B cell (primary cell): ENCODE measurements around the gene OCLN. TPM values are rescaled to one million over a fixed set of nuclear protein-coding genes. Genes with fewer than 3 reads are reported as not detected.

Source experiments
- ATAC-seq: fragments of 200-7000 bp; cut with Tn5 transposase; one replicate; pipeline ENCODE4 v1.10.0; 2021; ENCODE audit warnings: low read depth, mild to moderate bottlenecking, moderate number of reproducible peaks, moderate library complexity
- CTCF ChIA-PET: fragments of 350-600 bp; sonication (Branson Sonifier 250); formaldehyde crosslinking; loops from one replicate; lab custom pipeline; 2021; ENCODE audit warnings: antibody characterized with exemption, inconsistent platforms; lab: Charles Lee
- POLR2A ChIA-PET: fragments of 350-600 bp; sonication (Branson Sonifier 250); formaldehyde crosslinking; loops from one replicate; lab custom pipeline; 2021; ENCODE audit warnings: antibody characterized with exemption; lab: Charles Lee
- DNase-seq: peaks from one replicate; pipeline ENCODE4 v3.0.0; 2013
- H2AFZ ChIP-seq: 2 replicates; pipeline ENCODE4 v1.6.1; 2012; ENCODE audit warnings: mild to moderate bottlenecking, low read depth, low read length; ENCODE audit not compliant: insufficient read depth, poor library complexity, severe bottlenecking
- H3K27ac ChIP-seq, 2 donors: 1 replicate in 1 of 2; 2 replicates in 1 of 2; pipeline ENCODE4 v1.5.1; 2012 to 2013; ENCODE audit warnings: low read length in 2 of 2, mild to moderate bottlenecking in 2 of 2, moderate library complexity in 1 of 2
- H3K27me3 ChIP-seq, 4 experiments: fragments of 200-600 bp in 1 of 4; sonication (generic) in 1 of 4; replicated peaks in 1 of 4; 1 replicate in 2 of 4; 2 replicates in 2 of 4; pipeline versions ENCODE4 v1.6.1 to v1.7.0; 2013 to 2016; ENCODE audit warnings: low read length in 3 of 4, mild to moderate bottlenecking in 2 of 4, mixed read lengths in 1 of 4, moderate library complexity in 1 of 4; ENCODE audit not compliant: insufficient read depth in 4 of 4, control insufficient read depth in 3 of 4; ENCODE audit errors: control extremely low read depth in 1 of 4
- H3K36me3 ChIP-seq, 2 experiments: replicated peaks in 1 of 2; 1 replicate in 1 of 2; 2 replicates in 1 of 2; pipeline versions ENCODE4 v1.6.1 to v1.7.1; 2013; ENCODE audit warnings: low read length in 1 of 2; ENCODE audit not compliant: insufficient read depth in 2 of 2, control insufficient read depth in 1 of 2; ENCODE audit errors: control extremely low read depth in 1 of 2, extremely low read depth in 1 of 2
- H3K4me1 ChIP-seq, 2 donors: fragments of 200-600 bp in 1 of 2; sonication (generic) in 1 of 2; 1 replicate in 1 of 2; 2 replicates in 1 of 2; pipeline versions ENCODE4 v1.5.1 to v1.6.1; 2013 to 2017; ENCODE audit warnings: low read length in 2 of 2; ENCODE audit not compliant: control insufficient read depth in 2 of 2, insufficient read depth in 2 of 2
- H3K4me2 ChIP-seq: replicated peaks from 2 replicates; pipeline ENCODE3; 2012; ENCODE audit warnings: mild to moderate bottlenecking, low read depth, low read length; ENCODE audit not compliant: poor library complexity, severe bottlenecking
- H3K4me3 ChIP-seq, 5 experiments: fragments of 200-600 bp in 1 of 5; sonication (generic) in 1 of 5; 1 replicate in 3 of 5; 2 replicates in 2 of 5; pipeline versions ENCODE4 v1.5.1 to v1.7.0; 2011 to 2016; ENCODE audit warnings: low read length in 4 of 5, mild to moderate bottlenecking in 4 of 5, low read depth in 2 of 5, control low read depth in 1 of 5, moderate library complexity in 1 of 5; ENCODE audit not compliant: insufficient read depth in 1 of 5; ENCODE audit errors: control extremely low read depth in 1 of 5, extremely low read depth in 1 of 5
- H3K79me2 ChIP-seq: fragments of 200-600 bp; sonication (generic); one replicate; pipeline ENCODE4 v1.6.0; 2016; ENCODE audit warnings: low read length; ENCODE audit not compliant: control insufficient read depth, insufficient read depth
- H3K9ac ChIP-seq: fragments of 200-600 bp; sonication (generic); 2 replicates; pipeline ENCODE4 v1.6.1; 2017; ENCODE audit warnings: mild to moderate bottlenecking, low read length, moderate library complexity
- H3K9me3 ChIP-seq, 3 donors: one replicate each; pipeline versions ENCODE4 v1.6.1 to v1.7.1; 2013; ENCODE audit warnings: low read length in 2 of 3; ENCODE audit not compliant: control insufficient read depth in 2 of 3, insufficient read depth in 1 of 3; ENCODE audit errors: control extremely low read depth in 1 of 3
- H4K20me1 ChIP-seq: 2 replicates; pipeline ENCODE4 v1.6.0; 2012; ENCODE audit warnings: mild to moderate bottlenecking, low read length; ENCODE audit not compliant: insufficient read depth, control insufficient read depth, poor library complexity, severe bottlenecking
- H3K27ac Mint-ChIP-seq: one replicate; pipeline ENCODE4 v1.8.0; 2021; ENCODE audit warnings: mixed read lengths
- H3K27me3 Mint-ChIP-seq: one replicate; pipeline ENCODE4 v1.8.0; 2021; ENCODE audit warnings: mixed read lengths
- H3K4me1 Mint-ChIP-seq: one replicate; pipeline ENCODE4 v1.8.0; 2021; ENCODE audit warnings: mixed read lengths
- H3K4me3 Mint-ChIP-seq: one replicate; pipeline ENCODE4 v1.8.0; 2021; ENCODE audit warnings: mixed read lengths
- H3K9me3 Mint-ChIP-seq: one replicate; pipeline ENCODE4 v1.8.0; 2022; ENCODE audit warnings: mixed read lengths; ENCODE audit not compliant: insufficient read depth
- CTCF ChIP-seq: fragments of 200-600 bp; IDR thresholded peaks from one replicate; pipeline ENCODE4 v1.8.0; 2022; ENCODE audit warnings: antibody characterized with exemption, mild to moderate bottlenecking
- EZH2 ChIP-seq: IDR thresholded peaks from 2 replicates; pipeline ENCODE4 v1.6.1; 2012; ENCODE audit warnings: borderline replicate concordance, low read depth, mild to moderate bottlenecking, moderate library complexity, low read length; ENCODE audit not compliant: insufficient read depth, poor library complexity, severe bottlenecking
- WGBS: methylation state at CpG from one replicate; pipeline ENCODE4 v1.1.5; 2013; ENCODE audit warnings: missing lambda C conversion rate; ENCODE audit not compliant: insufficient coverage; 5-methylcytosine and 5-hydroxymethylcytosine counted together
- intact Hi-C: fragments of 100-400 bp; cut with micrococcal nuclease; formaldehyde crosslinking; loops from one replicate; pipeline ENCODE4 v1.10.0; 2022
- polyA plus RNA-seq: library from polyadenylated mRNA; depleted of rRNA; stranded (reverse); fragments of >200 nt; gene quantifications from 2 replicates; pipeline ENCODE4 v1.2.3, GENCODE V29; 2012
- total RNA-seq, 2 donors: library from RNA; stranded (reverse); fragments of 120-200 nt in 1 of 2; gene quantifications; 1 replicate in 1 of 2; 2 replicates in 1 of 2; pipeline versions ENCODE4 v1.2.3 to v1.2.4, GENCODE V29; 2013 to 2022

Gene OCLN
- total and polyA plus RNA-seq, 2 donors (not counting 1 experiment from before 2014, with no cell fraction given): 4.3 to 5.6 TPM

- no peak for ATAC-seq
- no peak overlapping the region for H2AFZ ChIP-seq
- H3K4me3 Mint-ChIP-seq: no peak overlapping the region
- ChIA-PET CTCF (no interaction called here), POLR2A (no interaction called here)
- H3K27ac ChIP-seq: no peak overlapping the region
- no peaks in the 10 kb centered on the region for H3K36me3 ChIP-seq
- no peaks in the 10 kb centered on the region for H3K4me1 Mint-ChIP-seq
- TF ChIP-seq CTCF (no peak), EZH2 (no peak)
- no peaks in the 10 kb centered on the region for H3K79me2 ChIP-seq
- WGBS: 95% methylated on average over 7 of the region's 7 CpGs
- H4K20me1 ChIP-seq: no peaks in the 10 kb centered on the region
- peaks cover 0 to 3% (median 0%) of the 10 kb centered on the region in 4 experiments for H3K27me3 ChIP-seq
- no peaks in the 10 kb centered on the region for H3K9me3 ChIP-seq
- peaks cover 24% of the 10 kb centered on the region for H3K27me3 Mint-ChIP-seq
- H3K9me3 Mint-ChIP-seq: no peaks in the 10 kb centered on the region
- H3K9ac ChIP-seq: no peak overlapping the region
- no peak for DNase-seq
- H3K27ac Mint-ChIP-seq: no peak overlapping the region
- no peak overlapping the region for H3K4me2 ChIP-seq
- intact Hi-C loops: no loop called here
- H3K4me3 ChIP-seq: no peak overlapping the region
- H3K4me1 ChIP-seq: no peaks in the 10 kb centered on the region
These were observed 34.7 kb downstream of the OCLN start for GRCh38 chr5:69527128-69527770.

- Histone ChIP-seq H3K9ac (no peak overlapping the region), H3K27ac (no peak overlapping the region), H3K79me2 (no peaks in the 10 kb centered on the region), H4K20me1 (no peaks in the 10 kb centered on the region), H3K9me3 (no peaks in the 10 kb centered on the region), H2AFZ (no peak overlapping the region), H3K4me1 (no peaks in the 10 kb centered on the region), H3K36me3 (no peaks in the 10 kb centered on the region), H3K27me3 (peaks cover 0 to 3% (median 0%) of the 10 kb centered on the region in 4 experiments), H3K4me3 (no peak overlapping the region), H3K4me2 (no peak overlapping the region)
- TF ChIP-seq EZH2 (no peak), CTCF (no peak)
- Mint-ChIP-seq H3K9me3 (no peaks in the 10 kb centered on the region), H3K27ac (no peak overlapping the region), H3K27me3 (peaks cover 24% of the 10 kb centered on the region), H3K4me1 (no peaks in the 10 kb centered on the region), H3K4me3 (no peak overlapping the region)
- DNase-seq: no peak
- CTCF ChIA-PET: no interaction called here
- no peak for ATAC-seq
- WGBS: 80% methylated on average over 3 of the region's 5 CpGs
- POLR2A ChIA-PET: interaction anchor here (0.6 kb wide), 1 partner anchor 35 kb away, joined by 10 read pairs; no protein-coding TSS in a partner anchor
- intact Hi-C loops: no loop called here
These were observed 35.4 kb downstream of the OCLN start for GRCh38 chr5:69528035-69528434.
